Right lobe of liver (tissue), 4 donors: ENCODE data around the gene ZNF487.

Experiments
- CTCF ChIP-seq, 4 donors: fragments of 200-600 bp in 3 of 4; fragments of 450-650 bp in 1 of 4; IDR thresholded peaks; one replicate each; pipeline versions ENCODE4 v1.5.1 to v1.8.0; 2016 to 2022; ENCODE audit warnings: antibody characterized with exemption in 4 of 4, mild to moderate bottlenecking in 2 of 4
- POLR2A ChIP-seq: fragments of 450-650 bp; IDR thresholded peaks from one replicate; pipeline ENCODE4 v1.6.1; 2017; ENCODE audit warnings: antibody characterized with exemption, mild to moderate bottlenecking
- donor health status: DM: no; HTN: no; CAD: no.
- donor health status: DM: no; HTN: no; CAD: no.
- donor health status: DM: no; HTN: yes; CAD: no.

- TF ChIP-seq CTCF (IDR thresholded peaks at IDR 0.05) (peak in 3 of 4 donors; percentile 28 to 35 (median 32)), POLR2A (peak; percentile 70)
Measured at GRCh38 chr10:43407576-43408330, 29.2 kb upstream of the ZNF487 start.
